ENCODE measurements around the gene TOGARAM1.

Gene TOGARAM1

DNA sequence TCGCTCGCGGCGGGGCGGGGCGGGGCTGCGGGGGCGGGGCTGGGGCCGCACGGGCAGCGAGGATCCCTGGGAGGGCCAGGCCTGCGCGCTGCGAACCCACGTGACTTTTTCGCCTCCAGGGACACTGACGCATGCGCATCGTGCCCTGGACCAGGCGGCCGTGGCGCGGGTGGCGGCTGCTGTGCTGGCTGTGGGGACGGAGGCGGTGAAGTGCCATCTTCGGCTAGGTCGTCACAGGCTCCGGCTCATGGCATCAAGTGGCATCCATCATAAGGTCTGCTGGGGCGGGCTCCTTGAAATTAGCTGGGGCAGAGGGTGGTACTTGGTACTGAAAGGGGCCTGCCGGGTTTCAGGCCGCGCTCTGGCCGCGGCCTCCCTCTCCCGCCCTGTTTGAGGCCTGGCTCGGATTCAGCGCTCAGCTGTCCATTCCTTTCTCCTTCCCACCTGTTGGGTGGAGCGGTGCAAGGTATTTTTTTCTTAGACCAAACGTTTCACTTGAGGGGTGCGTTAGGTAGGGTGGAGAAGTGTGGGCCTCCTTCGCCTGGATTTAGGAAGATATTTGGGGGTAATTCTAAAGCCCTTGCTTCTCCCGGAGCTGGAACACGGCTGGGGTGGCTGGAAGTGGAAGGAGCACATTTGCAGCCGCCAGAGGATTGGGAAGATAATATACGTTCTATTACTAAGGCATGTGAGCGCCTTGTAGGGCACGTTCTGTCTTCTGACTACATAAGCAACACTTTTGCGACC is 122.2 kb downstream of the TOGARAM1 start, which contains the start of gene PRPF39:
TSS of gene PRPF39 (plus strand) at position 141 of the 747 bp plus-strand sequence. CDS start 11,124 bp downstream, outside the sequence.
- FAIRE-seq (no peak), DNase-seq (ENCODE audit: insufficient read length, low spot score) (peak; percentile 68)

DNA sequence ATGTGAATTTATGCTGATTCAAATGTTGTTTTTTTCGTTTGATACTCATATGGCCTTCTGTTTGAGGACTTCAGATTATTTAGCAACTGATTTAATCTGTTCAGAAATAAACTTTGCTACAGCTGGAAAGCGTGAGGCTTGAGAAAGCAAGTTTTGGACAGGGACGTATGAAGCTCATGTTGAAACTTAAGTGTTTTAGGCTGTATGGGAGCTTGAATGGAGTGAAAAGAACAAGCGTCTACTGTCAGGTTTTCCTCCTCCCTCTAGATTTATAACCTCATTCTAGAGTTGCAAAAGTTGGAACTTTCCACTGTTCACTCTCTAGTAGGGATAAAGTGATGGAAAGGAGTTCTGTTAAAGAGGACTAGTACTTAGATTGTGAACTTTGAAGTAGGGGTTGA is 123.0 kb downstream of the TOGARAM1 start:
- no peak for FAIRE-seq
- no peak for DNase-seq (ENCODE audit: insufficient read length, low spot score)
- TF ChIP-seq, protein P1, sequence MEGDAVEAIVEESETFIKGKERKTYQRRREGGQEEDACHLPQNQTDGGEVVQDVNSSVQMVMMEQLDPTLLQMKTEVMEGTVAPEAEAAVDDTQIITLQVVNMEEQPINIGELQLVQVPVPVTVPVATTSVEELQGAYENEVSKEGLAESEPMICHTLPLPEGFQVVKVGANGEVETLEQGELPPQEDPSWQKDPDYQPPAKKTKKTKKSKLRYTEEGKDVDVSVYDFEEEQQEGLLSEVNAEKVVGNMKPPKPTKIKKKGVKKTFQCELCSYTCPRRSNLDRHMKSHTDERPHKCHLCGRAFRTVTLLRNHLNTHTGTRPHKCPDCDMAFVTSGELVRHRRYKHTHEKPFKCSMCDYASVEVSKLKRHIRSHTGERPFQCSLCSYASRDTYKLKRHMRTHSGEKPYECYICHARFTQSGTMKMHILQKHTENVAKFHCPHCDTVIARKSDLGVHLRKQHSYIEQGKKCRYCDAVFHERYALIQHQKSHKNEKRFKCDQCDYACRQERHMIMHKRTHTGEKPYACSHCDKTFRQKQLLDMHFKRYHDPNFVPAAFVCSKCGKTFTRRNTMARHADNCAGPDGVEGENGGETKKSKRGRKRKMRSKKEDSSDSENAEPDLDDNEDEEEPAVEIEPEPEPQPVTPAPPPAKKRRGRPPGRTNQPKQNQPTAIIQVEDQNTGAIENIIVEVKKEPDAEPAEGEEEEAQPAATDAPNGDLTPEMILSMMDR (IDR thresholded peaks at IDR 0.05; ENCODE audit: insufficient read depth, missing control alignments) = no peak

More for the DNA sequence above, 122.2 kb downstream of the TOGARAM1 start, which contains the start of gene PRPF39:
- TF ChIP-seq, protein P1 (IDR thresholded peaks at IDR 0.05; ENCODE audit: insufficient read depth, missing control alignments) = no peak

DNA sequence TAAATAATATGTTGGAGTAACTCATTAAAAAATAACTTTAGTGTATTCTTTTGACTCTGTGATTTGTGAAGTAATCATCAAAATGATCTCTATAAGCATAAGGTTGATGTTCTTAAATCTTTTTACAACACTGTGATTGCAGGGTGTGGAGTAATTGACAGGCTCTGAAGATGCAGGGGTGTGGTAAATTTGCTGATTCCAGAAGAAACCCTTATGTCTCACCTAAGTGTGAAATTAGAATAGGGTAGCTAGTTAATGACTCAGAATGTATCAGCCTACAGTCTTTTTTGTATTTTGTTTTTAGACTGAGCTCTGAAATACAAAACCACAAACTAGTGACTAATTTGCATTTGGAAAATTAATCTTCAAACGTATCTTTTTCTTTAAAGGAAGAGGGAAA is 127.8 kb downstream of the TOGARAM1 start:
- FAIRE-seq (no peak), DNase-seq (ENCODE audit: insufficient read length, low spot score) (no peak)
- TF ChIP-seq, protein P1 (IDR thresholded peaks at IDR 0.05; ENCODE audit: insufficient read depth, missing control alignments) = no peak

DNA sequence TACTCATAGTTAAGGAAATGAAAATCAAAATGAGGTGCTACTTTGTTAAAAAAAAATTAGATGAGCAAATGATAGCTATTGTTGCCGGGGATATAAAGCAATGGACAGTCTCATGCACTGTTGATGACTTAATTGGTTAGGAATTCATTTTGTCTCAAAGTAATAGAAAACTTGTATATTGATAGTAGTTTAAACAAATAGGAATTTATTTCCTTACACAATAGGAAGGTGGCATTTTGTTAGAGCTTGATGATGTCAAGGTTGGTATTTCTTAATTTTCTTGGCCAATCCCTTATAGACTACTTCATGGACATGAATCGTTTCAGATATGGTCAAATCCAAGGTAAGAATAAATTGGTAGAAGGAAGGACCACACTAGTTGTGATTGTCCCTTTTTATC is 129.7 kb downstream of the TOGARAM1 start:
- TF ChIP-seq, protein P1 (IDR thresholded peaks at IDR 0.05; ENCODE audit: insufficient read depth, missing control alignments) = no peak
- no peak for FAIRE-seq

DNA sequence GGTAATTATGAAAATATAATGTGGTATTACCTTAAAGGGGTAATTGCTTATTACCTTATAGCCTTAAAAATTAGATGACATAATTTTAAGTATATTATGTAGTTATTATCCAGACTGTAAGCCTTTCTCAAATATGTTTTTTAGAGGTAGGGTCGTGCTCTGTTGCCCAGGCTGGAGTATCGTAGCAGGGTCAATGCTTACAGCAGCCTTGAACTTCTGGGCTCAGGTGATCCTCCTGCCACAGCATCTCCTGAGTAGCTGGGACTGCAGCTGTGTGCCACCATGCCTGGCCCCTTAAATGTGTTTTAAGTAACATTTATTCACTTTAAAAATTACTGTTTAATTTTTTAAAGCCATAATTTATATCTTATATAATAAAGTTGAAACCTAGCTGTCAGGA is 132.3 kb downstream of the TOGARAM1 start:
- DNase-seq (ENCODE audit: insufficient read length, low spot score) (no peak), FAIRE-seq (no peak)
- TF ChIP-seq, protein P1 (IDR thresholded peaks at IDR 0.05; ENCODE audit: insufficient read depth, missing control alignments) = no peak

More for the DNA sequence above, 129.7 kb downstream of the TOGARAM1 start:
- DNase-seq (ENCODE audit: insufficient read length, low spot score) = no peak

DNA sequence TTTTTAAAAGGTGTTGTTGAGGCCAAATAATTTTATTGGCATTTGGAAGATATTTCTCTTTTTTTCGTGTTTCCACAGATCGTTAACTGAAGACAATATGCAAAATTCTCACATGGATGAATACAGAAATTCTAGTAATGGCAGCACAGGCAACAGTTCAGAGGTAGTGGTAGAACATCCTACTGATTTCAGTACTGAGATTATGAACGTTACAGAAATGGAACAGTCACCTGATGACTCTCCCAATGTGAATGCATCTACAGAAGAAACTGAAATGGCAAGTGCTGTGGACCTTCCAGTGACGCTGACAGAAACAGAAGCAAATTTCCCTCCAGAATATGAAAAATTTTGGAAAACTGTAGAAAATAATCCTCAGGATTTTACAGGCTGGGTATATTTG is 133.2 kb downstream of the TOGARAM1 start:
- TF ChIP-seq, protein P1 (IDR thresholded peaks at IDR 0.05; ENCODE audit: insufficient read depth, missing control alignments) = no peak
- FAIRE-seq (no peak), DNase-seq (ENCODE audit: insufficient read length, low spot score) (no peak)

DNA sequence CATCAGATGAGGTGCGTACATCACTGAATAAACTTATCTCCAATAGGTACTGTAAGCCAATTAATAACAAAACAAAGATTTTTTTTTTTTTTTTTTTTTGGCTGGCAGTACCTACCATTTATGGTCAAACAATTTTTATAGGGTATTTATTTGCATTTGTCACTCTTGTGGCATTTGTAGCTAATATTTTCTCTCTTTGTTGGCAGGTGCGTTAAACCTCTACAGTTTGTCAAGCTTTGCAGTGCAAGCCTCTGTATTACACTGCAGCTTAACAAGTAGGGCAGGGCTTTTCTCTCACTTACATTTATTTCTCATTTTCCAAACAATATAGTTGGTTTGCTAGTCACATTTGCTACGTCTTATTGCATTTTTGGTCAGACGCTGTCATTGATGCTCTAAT is 134.2 kb downstream of the TOGARAM1 start:
- no peak for FAIRE-seq
- DNase-seq (ENCODE audit: insufficient read length, low spot score) = no peak
- TF ChIP-seq, protein P1 (IDR thresholded peaks at IDR 0.05; ENCODE audit: insufficient read depth, missing control alignments) = no peak
